Activated CD8-positive, alpha-beta memory T cell treated with anti-CD3 and anti-CD28 coated beads for 1 hour (primary cell): ENCODE measurements around the gene RSAD2.
A peak's percentile ranks its signal among the peaks of the same experiment; 100 is the strongest.
"Not testable (repeated sequence)": the region's sequence is repeated elsewhere in the genome, so short reads cannot be mapped to it uniquely, and the experiment has no call there.

Experiments
- DNase-seq, 2 donors: peaks; one replicate each; pipeline ENCODE4 v3.0.0-alpha.2; 2020; ENCODE audit warnings: low read depth in 1 of 2; ENCODE audit errors: extremely low read depth in 1 of 2

Gene RSAD2, protein sequence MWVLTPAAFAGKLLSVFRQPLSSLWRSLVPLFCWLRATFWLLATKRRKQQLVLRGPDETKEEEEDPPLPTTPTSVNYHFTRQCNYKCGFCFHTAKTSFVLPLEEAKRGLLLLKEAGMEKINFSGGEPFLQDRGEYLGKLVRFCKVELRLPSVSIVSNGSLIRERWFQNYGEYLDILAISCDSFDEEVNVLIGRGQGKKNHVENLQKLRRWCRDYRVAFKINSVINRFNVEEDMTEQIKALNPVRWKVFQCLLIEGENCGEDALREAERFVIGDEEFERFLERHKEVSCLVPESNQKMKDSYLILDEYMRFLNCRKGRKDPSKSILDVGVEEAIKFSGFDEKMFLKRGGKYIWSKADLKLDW

GRCh38 chr2:6877402-6878304 lies at the start of gene RSAD2:
Gene RSAD2 (plus strand): TSS chr2:6877777. CDS start chr2:6877801, 24 bp downstream.
- peak in 1 of 2 donors; percentile 24 for DNase-seq

GRCh38 chr2:6828299-6828584 lies 49.3 kb upstream of the RSAD2 start:
- no peak for DNase-seq

- no peak for DNase-seq
Observed at GRCh38 chr2:6831229-6831628, 46.3 kb upstream of the RSAD2 start.

DNA sequence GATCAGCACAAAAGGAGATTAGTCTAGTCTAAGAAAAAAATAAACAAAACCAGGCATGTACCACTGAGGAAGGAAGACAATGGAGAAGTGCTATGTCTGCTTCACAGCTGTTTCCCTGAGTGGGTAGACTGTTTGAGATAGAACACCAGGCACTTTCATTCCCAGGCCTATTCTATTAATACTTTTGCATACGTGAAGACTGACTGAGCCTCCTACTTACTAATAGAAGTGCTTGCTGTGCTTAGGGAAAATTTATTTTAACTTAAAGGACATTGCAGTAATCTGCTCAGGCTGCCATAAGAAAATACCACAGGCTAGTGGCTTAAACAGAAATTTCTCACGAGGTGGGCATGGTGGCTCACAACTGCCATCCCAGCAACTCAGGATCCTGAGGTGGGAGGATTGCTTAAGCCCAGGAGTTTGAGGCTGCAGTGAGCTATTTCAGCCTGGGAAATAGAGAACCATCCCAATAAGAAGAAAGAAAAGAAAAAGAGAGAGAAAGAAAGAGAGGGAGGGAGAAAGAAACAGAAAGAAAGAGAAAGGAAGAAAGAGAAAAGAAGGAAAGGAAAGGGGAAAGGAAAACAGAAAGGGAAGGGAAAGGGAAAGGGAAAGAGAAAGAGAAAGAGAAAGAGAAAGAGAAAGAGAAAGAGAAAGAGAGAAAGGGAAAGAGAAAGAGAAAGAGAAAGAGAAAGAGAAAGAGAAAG lies 44.8 kb upstream of the RSAD2 start:
- no peak for DNase-seq

GRCh38 chr2:6833300-6833604 lies 44.3 kb upstream of the RSAD2 start:
- DNase-seq: no peak

DNA sequence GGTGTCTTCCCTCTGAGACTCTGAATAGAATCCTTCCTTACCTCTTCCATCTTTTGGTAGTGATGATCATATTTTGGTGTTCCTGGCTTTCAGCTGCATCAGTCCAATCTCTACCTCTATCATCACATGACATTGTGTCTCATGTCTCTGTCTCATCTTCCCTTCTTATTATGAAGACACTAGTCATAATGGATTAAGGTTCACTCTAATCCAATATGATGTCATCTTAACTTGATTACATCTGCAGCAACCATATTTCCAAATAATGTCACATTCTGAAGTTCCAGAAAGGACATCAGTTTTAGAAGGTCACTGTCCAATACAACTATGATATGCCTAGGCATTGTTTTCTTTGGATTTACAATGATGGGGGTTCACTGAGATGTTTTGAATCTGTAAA lies 43.4 kb upstream of the RSAD2 start:
- no peak for DNase-seq

GRCh38 chr2:6835467-6835866 lies 42.1 kb upstream of the RSAD2 start:
- DNase-seq: no peak

DNA sequence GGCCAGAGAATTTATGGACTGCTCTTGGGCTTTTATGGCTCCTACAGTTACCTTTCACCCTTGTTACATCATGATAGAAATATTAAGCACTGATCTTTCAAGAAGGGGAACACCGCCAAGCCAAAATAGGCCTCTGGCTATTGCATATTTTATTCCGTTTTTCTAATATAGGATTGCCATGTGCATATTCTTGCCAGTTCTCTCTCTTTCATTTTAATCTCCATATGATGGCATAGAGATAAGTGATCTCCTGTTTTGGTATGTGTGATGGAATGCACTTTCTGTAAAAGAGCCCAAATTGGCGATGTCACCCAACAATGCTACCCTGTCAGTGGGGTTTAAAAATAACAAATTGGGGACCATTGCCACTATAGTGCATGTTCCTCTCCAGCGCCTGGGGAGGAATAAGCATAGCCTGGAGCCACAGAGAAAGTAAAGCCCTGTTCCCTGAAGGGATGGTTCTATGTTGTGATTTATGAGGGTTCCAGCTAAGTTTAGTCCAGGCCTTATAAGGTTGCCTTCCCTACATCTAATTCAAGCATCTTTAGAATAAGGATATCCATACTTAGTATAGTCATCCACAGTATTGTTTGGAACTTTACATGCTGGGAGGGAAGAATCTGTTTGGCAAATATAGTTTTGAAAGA lies 38.8 kb upstream of the RSAD2 start:
- no peak for DNase-seq

DNA sequence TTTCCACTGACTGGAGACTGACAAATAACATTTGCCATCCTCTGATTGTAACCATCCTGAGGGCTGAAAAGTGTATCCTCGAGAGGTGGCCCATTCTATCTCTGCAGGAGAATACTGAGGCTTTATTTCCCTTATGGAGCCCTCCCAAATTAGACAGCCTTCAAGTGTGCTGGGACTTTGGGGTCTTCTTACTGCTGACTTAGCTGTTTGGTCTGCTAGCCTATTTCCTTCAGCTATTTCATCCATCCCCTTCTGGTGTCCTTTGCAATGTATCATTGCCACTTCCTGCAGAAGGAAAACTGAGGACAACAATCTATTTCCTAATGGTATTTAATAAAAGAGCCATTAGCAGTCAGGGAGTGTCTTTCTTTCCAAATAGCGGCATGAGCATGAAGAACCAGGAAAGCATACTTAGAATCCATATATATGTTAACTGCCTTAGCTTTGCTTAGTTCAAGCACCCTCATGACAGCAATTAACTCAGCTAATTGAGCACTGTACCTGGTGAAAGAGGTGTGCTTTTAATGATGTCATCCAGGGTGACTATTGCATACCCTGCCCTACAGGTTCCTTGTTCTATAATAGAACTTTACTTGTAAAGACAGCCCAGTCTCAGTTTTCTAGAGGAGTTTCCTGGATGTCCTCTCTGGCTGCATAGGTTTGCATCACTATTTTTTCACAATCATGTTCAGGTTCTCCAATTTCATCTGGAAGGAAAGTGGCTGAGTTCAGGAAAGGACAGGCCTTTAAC lies 35.9 kb upstream of the RSAD2 start:
- no peak for DNase-seq

GRCh38 chr2:6845312-6845711 lies 32.3 kb upstream of the RSAD2 start:
- DNase-seq: no peak

DNA sequence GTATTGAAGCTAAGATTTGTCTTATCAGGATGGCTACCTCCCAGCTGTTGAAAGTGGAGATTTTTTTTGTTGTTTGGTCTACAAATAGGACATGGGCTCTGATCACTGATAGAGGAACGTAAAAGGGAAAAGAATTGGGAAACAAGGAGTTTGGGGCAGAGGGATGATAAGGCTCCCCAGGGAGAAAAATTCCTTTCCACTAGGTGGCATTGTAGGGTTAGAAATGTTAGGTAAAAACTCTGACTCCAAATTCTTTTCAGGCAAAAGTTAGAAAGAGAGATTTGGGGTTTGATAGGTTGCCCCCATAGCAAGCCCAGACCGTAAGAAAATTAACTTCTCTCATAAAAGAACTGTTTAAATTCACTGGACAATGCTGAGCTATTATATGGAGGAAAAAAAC lies 31.7 kb upstream of the RSAD2 start:
- no peak for DNase-seq

GRCh38 chr2:6846540-6846939 lies 31.0 kb upstream of the RSAD2 start:
- DNase-seq: no peak

DNA sequence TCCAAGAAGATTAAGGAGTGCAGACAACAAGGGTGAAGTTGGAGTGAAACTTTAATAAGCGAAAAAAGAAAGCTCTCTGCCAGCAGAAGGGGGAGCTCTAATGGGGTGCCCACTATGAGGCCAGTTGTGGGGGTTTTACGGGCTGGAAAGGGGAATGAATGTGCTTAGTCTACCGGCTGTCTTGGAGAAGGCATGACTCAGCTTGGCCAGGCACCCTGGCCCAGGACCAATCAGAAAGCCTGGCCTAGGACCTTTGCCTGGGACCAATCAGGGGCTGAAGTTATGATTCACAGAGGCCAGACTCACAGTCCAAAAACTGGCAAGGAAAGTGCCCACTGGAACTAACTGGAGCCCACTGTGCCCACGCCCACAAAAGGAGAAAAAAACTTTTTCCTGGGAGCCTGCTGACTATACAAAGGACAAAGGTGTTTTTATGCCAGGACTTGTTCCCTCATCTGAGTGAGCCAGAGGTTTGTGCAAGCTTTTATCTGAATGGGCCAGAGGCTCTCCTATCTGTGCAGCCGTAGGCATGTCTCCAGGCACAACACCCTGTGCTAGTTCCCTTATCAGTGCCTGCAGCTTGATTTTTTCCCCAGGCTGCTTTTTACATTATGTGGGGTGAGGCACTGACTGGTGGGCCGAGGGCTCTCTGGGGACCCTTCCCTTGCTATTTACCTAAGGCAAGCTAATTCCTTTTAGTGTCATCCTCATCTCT lies 30.5 kb upstream of the RSAD2 start:
- DNase-seq: no peak

GRCh38 chr2:6852195-6852594 lies 25.4 kb upstream of the RSAD2 start:
- DNase-seq: no peak

DNA sequence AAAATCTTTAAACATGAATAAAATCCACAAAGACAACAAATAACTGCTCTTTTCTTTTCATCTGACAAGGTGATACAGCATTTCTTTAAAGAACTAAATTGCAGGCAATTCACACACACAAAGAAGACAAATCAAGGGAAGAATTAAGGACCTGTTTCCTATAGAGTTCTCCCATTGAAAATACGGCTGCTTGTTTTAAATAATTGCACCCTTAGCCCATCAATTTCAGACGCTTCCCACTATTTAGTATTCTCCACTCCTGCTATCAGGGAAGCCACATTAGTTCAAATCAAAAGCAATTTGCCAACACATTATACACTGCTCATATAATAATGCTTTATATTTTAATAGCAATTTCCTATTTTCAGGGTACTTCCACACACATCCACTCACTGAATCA lies 23.2 kb upstream of the RSAD2 start:
- no peak for DNase-seq

DNA sequence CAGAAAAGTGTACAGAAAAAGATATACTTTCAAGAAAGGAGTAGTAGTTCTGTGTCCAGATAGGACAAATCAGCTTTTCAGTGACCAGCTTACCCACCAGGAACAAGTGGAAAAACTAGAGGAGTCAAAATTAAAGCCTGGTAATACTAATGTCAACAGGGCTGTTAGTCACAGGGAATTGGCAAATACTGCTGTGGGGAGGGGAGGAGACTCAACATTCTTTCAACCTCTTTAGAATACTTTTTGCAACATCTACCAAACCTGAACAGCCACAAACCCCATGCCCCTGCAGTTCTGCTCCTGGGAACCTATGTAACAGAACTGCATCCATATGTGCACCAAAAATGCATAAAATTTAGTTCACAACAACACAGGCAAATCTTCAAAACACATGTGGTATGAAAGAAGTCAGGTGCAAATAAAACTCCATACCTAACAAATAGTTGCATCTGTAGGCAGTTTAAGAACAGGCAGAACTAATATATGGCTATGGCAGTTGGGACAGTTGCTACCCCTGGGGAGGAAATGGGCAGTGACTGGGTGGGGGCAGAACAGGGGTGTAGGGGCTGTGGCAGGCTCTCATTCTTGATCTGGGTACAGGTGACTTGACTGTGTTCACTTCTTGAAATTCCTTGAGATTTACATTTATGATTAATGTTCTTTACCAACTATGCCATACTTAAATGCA lies 21.6 kb upstream of the RSAD2 start:
- DNase-seq: no peak

DNA sequence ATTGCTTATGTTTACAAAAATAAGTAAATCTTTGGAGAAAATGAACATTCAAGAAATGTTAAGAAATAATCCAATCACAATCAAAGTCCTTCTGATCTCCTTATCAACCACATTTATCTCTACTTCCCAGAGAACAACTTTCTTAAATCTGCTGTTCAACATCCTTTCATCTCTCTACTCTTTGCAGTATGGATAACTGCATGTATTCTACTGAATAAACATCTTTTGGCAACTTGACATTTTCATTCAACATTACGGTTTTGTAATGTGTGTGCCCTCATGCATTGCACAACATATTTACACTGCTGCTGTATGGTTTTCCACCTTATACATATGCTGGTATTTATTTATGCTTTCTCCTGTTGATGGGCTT lies 21.0 kb upstream of the RSAD2 start:
- DNase-seq: no peak

GRCh38 chr2:6858466-6859027 lies 19.0 kb upstream of the RSAD2 start:
- not testable (repeated sequence) for DNase-seq

DNA sequence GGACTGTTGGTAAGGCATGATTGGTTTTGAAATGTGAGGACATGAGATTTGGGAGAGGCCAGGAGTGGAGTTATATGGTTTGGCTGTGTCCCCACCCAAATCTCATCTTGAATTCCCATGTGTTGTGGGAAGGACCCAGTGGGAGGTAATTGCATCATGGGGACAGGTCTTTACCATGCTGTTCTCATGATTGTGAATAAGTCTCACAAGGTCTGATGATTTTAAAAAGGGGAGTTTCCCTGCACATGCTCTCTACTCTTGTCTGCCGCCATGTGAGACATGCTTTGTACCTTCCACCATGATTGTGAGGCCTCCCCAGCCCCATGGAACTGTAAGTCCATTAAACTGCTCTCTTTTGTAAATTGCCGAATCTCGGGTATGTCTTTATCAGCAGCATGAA lies 17.3 kb upstream of the RSAD2 start:
- no peak for DNase-seq
